Fibroblast of lung (primary cell): Measurements from ENCODE around the gene EWSR1.

ENCODE experiments used
- CTCF ChIP-seq, 2 donors: IDR thresholded peaks in 1 of 2; conservative IDR thresholded peaks in 1 of 2; 1 replicate in 1 of 2; 2 replicates in 1 of 2; pipeline ENCODE4 v1.5.1; 2011 to 2012; ENCODE audit warnings: low read length in 2 of 2, control low read depth in 1 of 2, inconsistent platforms in 1 of 2, low read depth in 1 of 2, mild to moderate bottlenecking in 1 of 2
- EZH2 ChIP-seq: IDR thresholded peaks from 2 replicates; pipeline ENCODE4 v1.5.1; 2012; ENCODE audit warnings: low read length, control low read depth, mild to moderate bottlenecking; ENCODE audit errors: missing control alignments

- no peak for TF ChIP-seq CTCF (conservative IDR thresholded peaks at IDR 0.05 in 1 of 2, IDR thresholded peaks at IDR 0.05 in 1 of 2; ENCODE audit: low read depth in 1 of 2, low read length in 2 of 2)
- TF ChIP-seq EZH2 = no peak
Measured at GRCh38 chr22:29288837-29289236, 20.8 kb downstream of the EWSR1 start.
